NCI-H2107 (cell line): ENCODE data around the gene ZBTB48.
"Not testable (repeated sequence)": the region's sequence is repeated elsewhere in the genome, so short reads cannot be mapped to it uniquely, and the experiment has no call there.

Source experiments
- DNase-seq: peaks from one replicate; lab custom pipeline; 2025; lab: John Stamatoyannopoulos, UW

ZBTB48 gene

DNA sequence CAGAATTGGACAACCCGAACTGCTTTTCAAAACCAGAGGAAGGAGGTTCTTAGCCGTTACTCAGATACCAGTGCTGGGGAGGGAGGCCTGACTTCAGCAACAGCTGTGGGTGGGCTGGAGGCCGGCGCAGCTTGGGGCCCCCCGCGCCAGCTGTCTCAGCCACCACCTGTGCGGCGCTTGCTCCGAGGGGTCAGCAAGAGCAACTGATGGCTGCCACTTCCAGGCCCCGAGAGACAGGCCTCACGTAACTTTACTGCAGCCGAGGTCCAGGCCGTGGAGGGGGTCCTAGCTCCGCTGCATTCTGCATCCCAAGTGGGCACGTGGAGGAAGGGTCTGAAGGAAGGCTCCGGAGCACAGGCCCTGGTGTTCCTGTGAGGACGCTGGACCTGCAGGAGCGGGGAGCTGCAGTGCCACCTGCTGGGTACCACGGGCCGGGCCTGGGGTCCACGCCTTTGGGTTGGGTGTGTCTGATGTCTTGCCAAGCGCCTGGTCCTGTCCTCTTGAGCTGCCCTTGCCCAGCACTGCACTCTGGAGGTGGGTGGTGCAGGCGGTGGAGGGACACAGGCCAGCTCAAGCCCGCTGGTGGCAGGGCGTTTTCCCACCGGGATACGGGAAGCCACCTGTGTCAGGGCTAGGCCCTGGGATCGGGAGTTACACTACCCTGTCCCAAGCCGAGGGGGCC is 54.7 kb downstream of the ZBTB48 start:
- no peak for DNase-seq

DNA sequence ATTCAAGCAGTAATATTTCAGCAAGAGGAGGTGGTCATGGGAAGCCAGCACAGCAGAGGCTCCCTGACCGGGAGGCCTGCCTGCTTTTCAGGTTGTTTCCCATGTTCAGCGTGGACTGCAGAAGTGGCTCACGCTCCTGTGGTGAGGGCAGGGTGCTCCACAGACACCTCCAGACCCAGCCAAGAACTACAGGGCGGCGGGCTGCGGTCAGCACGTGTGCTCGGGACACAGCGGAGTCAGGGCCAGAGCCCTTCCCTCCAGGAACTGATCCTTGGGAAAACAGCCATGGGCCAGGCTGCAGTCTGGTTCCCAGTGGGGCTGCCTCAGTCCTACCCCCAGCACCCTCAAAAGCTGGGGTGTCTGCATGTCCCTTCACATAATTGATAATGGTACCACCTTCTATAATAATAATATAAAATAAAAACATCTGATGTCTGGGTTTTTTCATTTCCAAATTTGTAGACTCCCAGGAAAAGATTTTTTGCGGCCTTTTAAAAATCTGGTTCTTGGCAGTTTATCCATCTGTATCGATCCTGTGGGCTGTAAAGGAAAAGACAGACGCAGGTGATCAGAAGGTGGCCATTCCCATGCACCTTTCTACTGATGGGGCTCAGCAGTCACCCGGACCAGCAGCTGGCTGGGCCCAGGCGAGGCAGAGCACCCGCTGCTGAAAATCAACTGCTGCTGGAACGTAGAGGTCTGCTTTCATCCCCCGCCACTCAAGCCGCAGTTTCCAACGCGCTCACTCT is 55.5 kb downstream of the ZBTB48 start:
- no peak for DNase-seq

DNA sequence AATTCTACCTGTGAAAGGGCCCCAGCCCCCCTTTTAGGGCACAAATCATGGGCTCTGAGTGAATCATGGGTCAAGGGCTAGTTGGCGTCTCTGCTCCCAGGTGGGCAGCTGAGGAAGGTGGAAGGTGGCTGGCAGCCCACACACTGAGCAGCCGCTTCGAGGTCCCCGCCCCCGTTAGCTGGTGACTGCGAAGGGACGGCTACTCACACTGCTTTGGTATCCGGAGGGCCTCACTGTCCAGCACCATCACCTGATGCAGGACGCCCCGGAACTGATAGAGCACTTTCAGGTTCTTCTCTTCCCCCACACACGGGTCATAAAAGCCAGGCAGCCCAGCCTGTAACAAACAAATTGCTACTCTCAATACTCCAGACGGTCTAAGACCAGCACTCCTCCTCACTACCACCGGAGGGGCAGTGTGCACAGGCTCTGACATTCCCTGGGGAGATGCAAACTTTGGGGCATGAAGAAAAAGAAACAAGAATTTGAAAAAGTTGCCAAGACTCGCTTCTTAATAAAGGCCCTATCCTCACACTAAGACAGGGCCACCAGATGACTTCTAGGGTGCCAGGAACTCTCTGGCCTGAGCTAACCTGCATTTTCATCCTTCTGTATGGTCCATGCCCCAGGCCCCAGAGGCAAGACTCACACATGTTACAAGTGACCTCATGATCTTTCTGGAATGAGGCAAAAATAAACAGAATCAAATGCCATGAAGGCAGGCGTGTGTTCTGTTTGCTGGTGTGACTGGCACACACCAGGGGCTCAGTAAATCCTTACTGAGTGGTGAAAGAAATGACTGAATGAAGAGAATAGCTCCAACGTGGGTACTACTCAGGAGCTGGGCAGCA is 56.3 kb downstream of the ZBTB48 start:
- no peak for DNase-seq

DNA sequence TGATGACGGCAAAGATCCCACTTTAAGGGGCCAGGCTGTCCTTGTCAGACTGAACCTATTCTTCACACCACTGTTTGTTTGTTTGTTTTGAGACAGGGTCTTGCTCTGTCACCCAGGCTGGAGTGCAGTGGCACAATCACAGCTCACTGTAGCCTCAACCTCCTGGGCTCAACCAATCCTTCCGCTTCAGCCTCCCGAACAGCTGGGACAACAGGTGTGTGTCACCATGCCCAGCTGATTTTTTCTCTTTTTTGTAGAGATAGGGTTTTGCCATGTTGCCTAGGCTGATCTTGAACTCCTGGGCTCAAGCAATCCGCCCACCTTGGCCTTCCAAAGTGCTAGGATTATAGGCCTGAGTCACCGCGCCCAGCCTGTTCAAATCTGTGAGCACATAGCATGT is 57.0 kb downstream of the ZBTB48 start:
- DNase-seq: not testable (repeated sequence)

DNA sequence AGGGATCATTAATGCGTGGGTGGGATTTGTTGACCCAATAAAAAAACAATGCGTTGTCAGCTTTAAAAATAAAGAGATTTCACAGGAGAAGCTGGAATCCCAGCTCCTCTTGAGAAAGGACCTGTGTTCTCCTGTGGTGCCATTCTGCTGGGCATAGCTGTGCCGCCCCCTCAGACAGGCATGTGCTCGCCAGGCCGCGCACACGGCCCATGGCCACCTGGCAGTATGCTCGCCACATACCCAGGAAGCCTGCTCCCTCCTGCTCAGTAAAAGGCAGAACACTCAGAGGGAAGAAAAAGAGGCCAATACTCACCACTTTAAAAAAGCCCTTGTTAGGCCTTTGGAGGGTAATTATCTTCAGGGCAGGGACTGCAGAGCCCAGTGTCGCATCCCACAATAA is 58.0 kb downstream of the ZBTB48 start:
- DNase-seq: no peak

DNA sequence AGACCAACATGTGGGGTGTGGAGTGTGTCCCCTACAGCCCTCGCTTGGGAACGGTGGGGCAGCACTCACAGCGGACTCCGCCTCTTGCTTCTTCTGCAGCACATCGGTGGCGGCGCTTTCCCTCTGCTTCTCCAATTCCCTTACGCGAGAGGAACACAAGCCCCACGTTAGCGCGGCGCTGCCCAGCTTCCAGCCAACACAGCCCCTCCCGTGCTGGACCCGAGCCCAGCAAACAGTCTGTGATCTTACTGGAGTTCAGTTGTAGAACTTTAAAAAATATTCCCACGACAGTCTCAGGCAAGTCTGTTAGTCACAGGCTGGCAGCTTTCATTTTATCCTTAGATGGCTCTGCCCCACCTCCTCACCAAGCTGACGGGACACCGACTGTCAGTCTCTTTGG is 58.4 kb downstream of the ZBTB48 start:
- no peak for DNase-seq
